Endothelial cell of umbilical vein (primary cell): Measurements from ENCODE around the gene NPM3.

Experiments used
- CTCF ChIP-seq, 2 donors: IDR thresholded peaks; 1 replicate in 1 of 2; 2 replicates in 1 of 2; pipeline ENCODE4 v1.5.1; 2011; ENCODE audit warnings: low read length in 2 of 2, mild to moderate bottlenecking in 2 of 2, moderate library complexity in 2 of 2, control low read depth in 1 of 2, inconsistent platforms in 1 of 2, low read depth in 1 of 2; ENCODE audit not compliant: insufficient read depth in 1 of 2; ENCODE audit errors: extremely low read depth in 1 of 2
- MAX ChIP-seq: IDR thresholded peaks from 2 replicates; pipeline ENCODE4 v1.6.1; 2011; ENCODE audit not compliant: insufficient read depth, insufficient read length
- MYC ChIP-seq: IDR thresholded peaks from one replicate; pipeline ENCODE4 v1.6.1; 2011; ENCODE audit warnings: mild to moderate bottlenecking, low read depth, low read length
- POLR2A ChIP-seq: IDR thresholded peaks from 2 replicates; pipeline ENCODE4 v1.6.1; 2012; ENCODE audit warnings: low read depth, mild to moderate bottlenecking, control low read depth, low read length

GRCh38 chr10:101762736-101763135 is 20.5 kb downstream of the NPM3 start:
- TF ChIP-seq CTCF (IDR thresholded peaks at IDR 0.05; ENCODE audit: extremely low read depth in 1 of 2, insufficient read depth in 1 of 2, low read depth in 1 of 2, low read length in 2 of 2) (no peak), POLR2A (no peak), MAX (no peak), MYC (no peak)
